GM21786 (cell line): ENCODE measurements around the gene SAT1.

Experiments used
- ATAC-seq: cut with Tn5 transposase; IDR thresholded peaks from one replicate; pipeline ENCODE4 v1.9.1; 2021; ENCODE audit not compliant: unreplicated experiment

The SAT1 gene

DNA sequence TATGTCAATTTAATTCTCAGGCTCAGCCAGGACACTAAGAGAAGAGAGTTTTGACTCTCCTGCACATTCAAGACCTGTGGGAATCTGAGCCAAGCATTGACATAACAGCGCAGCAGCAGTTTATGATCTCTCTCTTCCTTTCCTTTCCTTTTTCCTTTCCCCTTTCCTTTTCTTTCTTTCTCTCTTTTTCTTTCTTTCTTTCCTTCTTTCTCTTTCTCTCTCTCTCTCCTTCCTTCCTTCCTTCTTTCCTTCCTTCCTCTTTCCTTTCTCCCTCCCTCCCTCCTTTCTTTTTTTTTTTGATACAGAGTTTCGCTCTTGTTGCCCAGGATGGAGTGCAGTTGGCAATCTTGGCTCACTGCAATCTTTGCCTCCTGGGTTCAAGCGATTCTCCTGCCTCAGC, 21.6 kb downstream of the SAT1 start:
- ATAC-seq: no peak

DNA sequence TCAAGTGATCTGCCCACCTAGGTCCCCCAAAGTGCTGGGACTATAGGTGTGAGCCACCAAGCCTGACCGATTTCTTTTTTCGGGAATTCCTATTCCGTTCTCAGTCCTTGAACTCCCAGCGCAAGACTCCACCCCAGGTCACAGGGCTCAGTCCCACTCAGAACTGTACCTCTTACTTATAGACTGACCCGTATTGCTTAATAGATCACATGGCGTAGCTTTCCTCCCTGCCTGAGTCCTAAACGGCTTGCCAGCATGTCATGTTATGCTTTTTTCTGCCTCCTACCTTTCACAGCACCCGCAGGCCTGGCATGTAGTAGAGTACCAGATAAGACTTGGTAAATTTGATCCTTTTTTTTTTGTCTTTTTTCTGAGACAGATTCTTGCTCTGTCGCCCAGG, 22.4 kb downstream of the SAT1 start:
- ATAC-seq: no peak

DNA sequence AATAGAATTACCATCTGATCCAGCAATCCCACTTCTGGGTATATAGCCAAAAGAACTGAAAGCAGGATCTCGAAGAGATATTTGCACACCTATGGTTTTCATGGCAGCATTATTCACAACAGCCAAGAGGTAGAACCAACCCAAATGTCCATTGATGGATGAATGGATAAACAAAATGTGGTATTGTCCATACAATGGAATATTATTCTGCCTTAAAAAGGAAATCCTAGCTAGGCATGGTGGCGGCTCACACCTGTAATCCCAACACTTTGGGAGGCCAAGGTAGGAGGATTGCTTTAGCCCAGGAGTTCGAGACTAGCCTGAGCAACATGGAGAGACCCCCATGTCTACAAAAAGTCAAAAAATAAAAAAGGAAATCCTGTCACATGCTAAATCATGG, 27.3 kb downstream of the SAT1 start:
- no peak for ATAC-seq

DNA sequence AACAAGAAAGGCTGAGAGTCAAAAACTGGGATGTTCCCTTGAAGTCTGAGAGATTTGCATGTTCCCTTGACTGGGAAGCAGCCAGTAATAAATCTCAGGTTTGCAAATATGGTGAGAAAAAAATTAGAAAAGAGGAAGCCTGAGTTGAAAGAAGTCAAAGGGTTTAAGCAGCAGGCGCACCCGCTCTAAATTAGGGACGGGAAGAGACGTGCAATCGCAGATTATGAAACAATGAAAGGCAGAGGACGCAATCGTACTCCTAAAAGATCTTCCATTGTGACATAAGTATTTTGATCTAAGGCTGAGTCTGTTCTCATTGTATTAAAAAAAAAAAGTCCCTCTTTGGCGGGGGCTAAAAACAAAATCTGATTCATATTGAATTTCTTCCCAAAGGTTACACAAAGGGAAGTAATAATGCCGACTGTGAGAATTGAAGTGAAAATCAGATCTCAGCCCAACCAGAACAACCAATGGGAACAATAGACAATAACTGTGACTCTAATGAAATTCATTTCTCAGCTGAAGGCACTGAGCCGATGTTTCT, 28.2 kb downstream of the SAT1 start:
- ATAC-seq: no peak

DNA sequence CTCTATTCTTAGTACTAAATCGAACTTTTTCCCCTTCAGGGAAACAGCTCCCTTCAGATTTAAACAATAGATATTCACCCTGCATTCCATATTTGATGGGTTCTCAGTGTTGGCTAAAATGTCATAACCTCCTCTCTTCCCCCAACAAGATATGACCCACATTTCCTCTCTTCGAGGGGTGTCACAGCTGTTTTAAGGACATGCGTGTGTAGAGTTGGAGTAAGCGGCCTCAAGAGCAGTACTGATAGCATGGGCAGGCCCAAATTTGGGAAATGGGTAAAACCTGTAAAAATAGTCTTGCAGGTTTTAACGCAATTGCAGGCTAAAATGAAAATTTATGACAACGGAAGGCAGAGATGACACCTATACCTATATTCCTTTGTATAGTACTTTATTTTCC, 28.7 kb downstream of the SAT1 start:
- ATAC-seq: no peak

DNA sequence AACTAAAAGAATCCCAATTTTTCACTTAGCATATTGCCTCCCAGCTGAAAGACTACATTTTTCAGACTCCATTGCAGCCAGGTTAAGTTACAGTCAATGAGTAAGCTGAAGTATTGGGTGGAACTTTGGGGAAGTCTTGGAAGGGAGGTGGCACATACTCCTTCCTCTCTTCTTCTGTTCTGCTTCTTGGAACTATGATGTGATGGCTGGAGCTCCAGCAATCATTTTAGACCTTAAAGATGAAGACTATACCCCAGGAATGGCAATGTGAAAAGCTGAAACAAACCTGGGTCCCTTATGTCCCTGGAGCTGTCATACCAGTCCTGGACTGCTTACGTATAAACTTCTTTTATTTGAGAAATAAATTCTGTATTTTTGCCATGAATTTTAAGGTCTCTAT, 30.8 kb downstream of the SAT1 start:
- no peak for ATAC-seq

DNA sequence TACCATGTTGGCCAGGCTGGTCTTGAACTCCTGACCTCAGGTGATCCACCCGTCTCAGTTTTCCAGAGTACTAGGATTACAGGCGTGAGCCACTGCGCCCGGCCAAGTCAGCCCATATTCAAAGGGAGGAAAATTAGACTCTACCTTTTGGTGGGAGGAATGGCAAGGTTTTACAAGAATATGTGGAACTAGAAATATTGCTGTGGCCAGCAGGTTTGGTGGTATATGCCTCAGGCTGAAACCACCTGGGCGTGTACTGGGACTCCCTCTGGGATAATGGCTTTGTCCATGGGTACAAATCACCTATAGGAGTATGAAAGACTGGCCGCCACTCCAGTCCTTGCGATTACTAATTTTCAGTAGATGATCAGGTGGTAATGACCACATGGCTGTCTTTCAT, 32.4 kb downstream of the SAT1 start:
- no peak for ATAC-seq

DNA sequence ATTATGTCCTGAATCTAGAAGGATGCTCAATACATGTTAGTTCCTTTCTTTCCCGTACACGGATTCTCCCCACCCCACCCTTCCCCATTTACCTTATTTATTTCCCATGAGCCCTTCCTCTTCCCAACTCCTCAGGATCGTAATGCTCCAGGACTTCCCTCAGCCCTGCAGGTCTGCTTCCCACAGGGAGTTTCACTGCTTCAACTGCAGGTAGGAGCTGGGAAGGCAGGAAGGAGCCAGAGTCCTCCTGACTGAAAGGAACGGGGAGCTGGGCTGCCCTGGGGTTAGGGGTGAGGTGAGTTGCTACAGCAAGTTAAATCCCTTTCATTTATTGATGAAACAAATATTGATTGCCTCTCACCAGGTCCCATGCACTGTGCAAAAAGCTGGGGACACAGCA, 33.2 kb downstream of the SAT1 start:
- no peak for ATAC-seq

DNA sequence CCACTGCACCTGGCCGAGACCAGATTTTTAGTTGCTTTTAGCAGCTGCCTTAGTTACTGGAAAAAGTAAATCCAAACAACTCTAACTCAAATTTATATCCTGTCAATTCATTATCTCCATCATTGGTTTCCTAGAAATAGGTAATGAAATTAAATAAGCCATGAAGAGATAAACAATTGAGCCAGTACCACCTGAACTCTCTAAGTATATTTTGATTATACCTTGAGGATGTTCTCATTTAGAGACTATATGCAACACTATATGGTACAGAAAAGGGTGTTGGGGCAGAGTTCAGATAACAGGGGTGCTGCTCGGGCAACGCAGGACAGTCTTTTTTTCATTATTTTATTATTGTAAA, 35.0 kb downstream of the SAT1 start:
- ATAC-seq: no peak

DNA sequence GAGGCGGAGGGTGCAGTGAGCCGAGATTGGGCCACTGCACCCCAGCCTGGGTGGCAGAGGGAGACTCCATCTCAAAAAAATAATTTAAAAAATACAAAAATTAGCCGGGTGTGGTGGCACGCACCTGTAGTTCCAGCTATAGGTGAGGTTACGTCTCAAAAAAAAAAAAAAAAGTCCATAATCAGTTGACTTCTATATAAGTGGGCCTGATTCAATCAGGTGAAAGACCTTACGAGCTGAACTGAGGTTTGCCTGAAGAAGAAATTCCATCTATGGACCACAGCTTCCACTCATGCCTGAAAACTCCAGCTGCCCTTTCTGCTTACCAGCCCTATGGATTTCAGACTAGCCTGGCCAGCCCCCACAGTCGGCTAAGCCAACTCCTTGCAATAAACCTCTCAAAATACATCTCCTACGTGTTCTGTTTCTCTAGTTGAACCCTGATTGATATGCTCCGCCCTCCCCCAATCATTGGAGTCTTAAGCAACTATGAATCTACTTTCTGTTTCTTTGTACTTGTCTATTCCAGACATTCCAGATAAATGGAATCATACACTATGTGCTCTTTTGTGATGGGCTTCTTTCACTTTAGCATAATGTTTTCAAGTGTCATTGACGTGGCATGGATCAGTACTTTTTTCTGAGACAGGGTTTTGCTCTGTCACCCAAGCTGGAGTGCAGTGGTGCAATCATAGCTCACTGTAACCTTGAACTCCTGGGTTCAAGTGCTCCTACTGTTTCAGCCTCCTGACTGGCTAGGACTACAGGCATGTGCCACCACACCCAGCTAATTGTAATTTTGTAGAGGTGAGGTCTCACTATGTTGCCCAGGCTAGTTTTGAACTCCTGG, 36.6 kb downstream of the SAT1 start:
- no peak for ATAC-seq

DNA sequence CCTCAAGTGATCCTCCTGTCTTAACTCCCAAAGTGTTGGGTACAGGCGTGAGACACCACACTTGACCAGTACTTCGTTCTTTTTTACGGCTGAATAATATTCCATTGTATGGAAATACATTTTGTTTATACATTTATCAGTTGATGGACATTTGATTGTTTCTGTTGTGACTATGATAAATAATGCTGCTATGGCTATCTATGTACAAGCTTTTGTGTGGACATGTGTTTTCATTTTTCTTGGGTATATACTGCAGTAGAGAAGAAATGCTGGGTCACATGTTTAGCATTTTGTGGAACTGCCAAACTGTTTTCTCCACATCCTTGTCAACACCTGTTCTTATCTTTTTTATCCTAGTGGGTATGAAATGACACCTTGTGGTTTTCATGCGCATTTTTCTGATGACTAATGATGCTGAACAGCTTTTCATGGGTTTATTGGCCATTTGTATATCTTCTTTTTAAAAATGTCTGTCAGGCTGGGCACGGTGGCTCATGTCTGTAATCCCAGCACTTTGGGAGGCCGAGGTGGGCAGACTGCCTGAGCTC, 37.3 kb downstream of the SAT1 start:
- ATAC-seq: no peak

DNA sequence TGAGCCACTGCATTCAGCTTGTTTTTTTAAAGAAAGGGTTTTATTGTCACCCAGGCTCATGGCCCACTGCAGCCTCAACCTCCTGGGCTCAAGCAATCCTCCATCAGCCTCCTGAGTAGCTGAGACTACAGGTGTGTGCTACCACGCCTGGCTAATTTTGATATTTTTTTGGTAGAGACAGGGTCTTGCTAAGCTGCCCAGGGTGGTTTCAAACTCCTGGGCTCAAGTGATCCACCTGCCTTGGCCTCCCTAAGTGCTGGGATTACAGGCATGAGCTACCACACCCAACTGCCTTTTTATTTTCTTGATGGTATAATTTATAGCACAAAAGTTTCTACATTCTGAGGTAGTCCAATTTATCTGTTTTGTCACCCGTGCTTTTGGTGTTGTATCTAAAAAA, 38.9 kb downstream of the SAT1 start:
- no peak for ATAC-seq

DNA sequence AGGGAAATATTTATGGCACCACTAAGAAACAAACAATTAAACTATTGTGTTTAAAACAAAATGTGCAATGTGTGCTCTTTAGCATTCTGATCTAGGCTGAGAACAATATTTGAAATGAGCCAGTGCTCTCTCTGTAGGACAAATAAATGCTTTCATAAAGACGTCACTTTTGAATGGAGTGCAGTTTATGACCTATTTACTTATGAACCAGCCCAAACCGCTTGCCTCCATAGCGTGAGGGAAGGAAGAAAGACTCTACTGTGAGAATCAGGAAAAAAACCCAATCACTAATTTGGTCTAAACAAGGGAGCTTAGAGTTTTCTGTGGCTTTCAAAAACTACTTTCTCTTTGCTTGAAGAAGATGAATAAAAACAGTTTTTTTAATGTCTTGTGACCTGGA, 39.4 kb downstream of the SAT1 start:
- no peak for ATAC-seq

DNA sequence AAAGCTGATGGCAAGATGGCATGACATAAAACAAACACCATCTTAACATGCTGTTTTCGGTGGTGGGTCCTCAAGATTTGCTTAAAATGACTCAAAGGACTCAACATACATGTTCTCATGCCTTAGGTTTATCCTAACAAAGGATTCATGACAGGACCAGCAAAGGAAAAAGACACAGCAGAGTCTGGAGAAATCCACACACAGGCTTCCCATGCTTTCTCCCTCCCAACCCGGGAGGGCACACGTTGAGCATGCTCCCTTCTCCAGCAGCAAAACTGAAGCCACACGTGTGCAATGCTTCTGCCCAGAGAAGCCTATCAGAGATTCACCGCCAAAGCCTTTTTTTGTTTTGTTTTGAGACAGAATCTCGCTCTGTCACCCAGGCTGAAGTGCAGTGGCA, 39.9 kb downstream of the SAT1 start:
- ATAC-seq: no peak

DNA sequence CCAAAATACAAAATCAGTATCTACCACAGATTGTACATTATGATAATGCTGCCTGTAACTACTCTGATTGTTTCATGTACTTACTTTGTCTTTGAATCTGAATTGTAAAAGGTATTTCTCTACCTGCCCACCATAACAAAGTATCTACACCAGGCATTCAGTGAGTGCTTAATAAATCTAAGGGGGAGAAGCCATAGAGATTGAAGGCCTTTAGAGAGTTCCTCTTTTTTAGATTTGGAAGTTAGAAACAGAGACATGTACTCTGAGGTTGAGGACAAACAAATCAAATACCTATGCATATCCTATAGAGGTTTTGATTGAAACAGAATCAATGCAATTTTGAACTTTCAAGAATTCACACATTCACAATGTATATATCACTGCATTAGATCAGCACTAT, 42.7 kb downstream of the SAT1 start:
- ATAC-seq: no peak

DNA sequence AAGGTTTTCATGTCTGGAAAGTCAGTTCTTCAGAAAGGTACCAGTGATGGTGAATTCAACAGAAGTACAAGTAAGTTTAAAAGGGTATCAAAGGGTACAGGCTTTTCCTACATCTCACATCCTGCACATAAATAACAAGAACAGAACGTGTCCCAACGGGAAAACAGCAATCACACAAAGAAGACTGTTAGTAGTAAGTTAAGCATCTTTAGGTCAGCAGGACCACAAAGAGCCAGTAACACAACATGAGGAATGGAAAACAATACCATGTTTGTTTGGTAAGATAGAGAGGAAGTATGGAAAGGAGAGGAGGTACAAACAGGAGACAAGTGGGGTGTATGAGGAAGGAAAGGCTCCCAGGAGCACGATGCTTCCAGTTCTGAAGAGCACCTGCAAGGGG, 43.2 kb downstream of the SAT1 start:
- ATAC-seq: no peak

DNA sequence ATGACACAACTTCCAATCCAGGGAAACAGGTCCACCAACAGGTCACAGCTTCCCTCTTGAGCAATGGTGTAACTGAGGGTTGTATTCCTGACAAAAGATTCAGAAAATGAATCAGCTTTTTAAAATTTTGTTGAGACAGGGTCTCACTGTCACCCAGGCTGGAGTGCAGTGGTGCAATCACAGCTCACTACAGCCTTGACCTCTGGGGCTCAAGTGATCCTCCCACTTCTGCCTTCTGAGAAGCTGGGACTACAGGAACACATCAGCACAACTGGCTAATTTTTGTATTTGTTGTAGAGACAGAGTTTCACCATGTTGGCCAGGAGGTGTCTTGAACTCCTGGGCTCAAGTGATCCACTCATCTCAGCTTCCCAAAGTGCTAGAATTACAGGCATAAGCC, 43.7 kb downstream of the SAT1 start:
- no peak for ATAC-seq

DNA sequence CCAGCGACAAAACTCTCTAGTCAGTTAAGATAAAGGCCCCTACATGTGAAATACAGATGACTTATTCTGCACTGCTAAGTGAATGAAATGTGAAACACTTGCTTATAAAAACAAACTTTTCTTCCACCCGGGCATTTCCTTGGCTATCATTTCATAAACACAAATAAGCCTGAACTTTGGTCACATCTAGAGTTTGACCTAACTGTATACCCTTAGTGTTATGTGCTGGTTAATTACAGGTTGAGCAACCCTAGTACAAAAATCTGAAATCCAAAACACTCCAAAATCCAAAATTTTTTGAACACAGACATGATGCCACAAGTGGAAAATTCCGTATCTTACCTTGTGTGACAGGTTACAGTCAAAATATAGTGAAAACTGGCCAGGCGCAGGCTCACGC, 45.9 kb downstream of the SAT1 start:
- no peak for ATAC-seq

DNA sequence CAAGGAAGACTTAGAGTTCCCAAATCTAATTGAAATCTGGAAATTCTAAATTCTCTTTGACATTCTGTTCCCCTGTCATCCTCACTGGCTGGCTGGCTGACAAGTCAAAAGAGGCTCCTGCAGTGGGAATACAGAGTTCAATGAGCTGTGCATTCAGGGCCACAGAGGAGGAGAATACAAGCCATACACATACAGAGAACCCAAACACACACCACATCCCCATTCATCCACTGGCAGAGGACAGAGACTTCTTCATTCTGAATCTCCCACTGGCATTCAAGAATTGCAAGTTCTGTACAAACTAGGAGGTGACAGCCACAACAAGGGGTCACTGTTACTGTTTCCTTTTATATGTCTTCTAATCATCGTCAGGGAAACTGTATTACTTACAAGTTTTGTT, 49.7 kb downstream of the SAT1 start:
- no peak for ATAC-seq
